Breast epithelium (tissue), 3 donors: Measurements from ENCODE around the gene DAP3.

Experiments
- POLR2A ChIP-seq: fragments of 450-650 bp; IDR thresholded peaks from one replicate; pipeline ENCODE4 v1.6.1; 2016; ENCODE audit warnings: antibody characterized with exemption, mild to moderate bottlenecking, moderate library complexity
- POLR2AphosphoS5 ChIP-seq, 3 donors: sonication (generic); formaldehyde crosslinking; IDR thresholded peaks; one replicate each; pipeline ENCODE4 v1.6.1; 2017; ENCODE audit warnings: antibody characterized with exemption in 3 of 3
- TF ChIP-seq, protein P1 (sequence below), 3 donors: fragments of 450-650 bp; IDR thresholded peaks; one replicate each; pipeline ENCODE4 v1.5.1; 2016 to 2017; ENCODE audit warnings: antibody characterized with exemption in 3 of 3, mild to moderate bottlenecking in 3 of 3, moderate library complexity in 3 of 3

- TF ChIP-seq, protein P1, sequence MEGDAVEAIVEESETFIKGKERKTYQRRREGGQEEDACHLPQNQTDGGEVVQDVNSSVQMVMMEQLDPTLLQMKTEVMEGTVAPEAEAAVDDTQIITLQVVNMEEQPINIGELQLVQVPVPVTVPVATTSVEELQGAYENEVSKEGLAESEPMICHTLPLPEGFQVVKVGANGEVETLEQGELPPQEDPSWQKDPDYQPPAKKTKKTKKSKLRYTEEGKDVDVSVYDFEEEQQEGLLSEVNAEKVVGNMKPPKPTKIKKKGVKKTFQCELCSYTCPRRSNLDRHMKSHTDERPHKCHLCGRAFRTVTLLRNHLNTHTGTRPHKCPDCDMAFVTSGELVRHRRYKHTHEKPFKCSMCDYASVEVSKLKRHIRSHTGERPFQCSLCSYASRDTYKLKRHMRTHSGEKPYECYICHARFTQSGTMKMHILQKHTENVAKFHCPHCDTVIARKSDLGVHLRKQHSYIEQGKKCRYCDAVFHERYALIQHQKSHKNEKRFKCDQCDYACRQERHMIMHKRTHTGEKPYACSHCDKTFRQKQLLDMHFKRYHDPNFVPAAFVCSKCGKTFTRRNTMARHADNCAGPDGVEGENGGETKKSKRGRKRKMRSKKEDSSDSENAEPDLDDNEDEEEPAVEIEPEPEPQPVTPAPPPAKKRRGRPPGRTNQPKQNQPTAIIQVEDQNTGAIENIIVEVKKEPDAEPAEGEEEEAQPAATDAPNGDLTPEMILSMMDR (IDR thresholded peaks at IDR 0.05) = no peak
- TF ChIP-seq POLR2AphosphoS5 (IDR thresholded peaks at IDR 0.05) (no peak), POLR2A (no peak)
Measured at GRCh38 chr1:155706139-155706538, 17.2 kb downstream of the DAP3 start.
